Measurements from ENCODE around the gene OBP2B. TPM values are rescaled to one million over a fixed set of nuclear protein-coding genes. Genes with fewer than 3 reads are reported as not detected.

The OBP2B gene
- polyA plus RNA-seq, 1 donor (not counting 4 experiments of a cell fraction or from before 2014, with no cell fraction given), result not detected

DNA sequence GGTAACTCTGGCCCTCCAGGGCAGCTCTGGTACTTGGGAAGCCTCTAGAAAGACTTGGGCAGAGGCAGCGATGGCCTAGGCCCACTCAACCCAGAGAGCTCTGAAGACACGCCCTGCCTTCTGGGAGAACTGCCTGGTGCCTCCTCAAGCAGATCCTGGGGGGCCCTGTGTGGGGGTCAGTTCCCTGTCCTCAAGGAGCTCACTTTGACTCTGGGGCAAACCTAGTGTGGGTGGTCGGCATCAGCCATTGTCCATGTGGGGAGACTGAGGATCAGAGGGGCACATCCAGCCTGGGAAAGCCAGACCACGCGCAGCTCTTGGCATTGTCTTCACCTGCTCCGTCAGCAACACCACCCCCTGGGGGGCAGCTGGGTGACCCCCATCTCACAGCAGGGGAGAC lies 37.9 kb upstream of the OBP2B start:
- H3K4me2 ChIP-seq (ENCODE audit: control insufficient read depth, extremely low read depth, insufficient read depth, low read depth, low read length), result no peak overlapping the region

DNA sequence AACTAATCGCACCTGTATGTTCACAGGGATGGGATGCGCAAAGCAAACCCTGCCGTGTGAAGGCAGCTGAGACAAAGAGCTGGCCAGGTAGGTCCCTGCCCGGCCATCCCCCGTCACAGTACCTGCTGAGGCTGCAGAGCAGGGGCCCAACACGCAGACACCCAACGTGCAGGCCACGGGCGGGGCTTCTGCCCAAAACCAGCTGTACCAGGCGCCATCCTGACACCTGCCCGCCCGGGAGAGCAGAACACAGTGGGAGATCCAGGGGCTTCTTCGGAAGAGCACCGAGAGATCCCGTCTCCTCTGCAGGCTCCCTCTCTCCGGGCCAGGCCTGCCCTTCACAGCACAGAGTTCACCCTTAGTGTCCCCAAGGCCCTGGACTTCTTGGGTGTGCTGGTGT lies 37.5 kb upstream of the OBP2B start:
- Histone ChIP-seq H4K20me1 (ENCODE audit: control insufficient read depth, extremely low read depth, insufficient read depth, low read length) (no peaks in the 10 kb centered on the region), H3K9me1 (ENCODE audit: control insufficient read depth, extremely low read depth, insufficient read depth, low read length) (no peaks in the 10 kb centered on the region), H3K4me2 (ENCODE audit: control insufficient read depth, extremely low read depth, insufficient read depth, low read depth, low read length) (no peak overlapping the region), H3K9me3 (ENCODE audit: control insufficient read depth, low read depth, low read length) (no peaks in the 10 kb centered on the region), H3K9ac (ENCODE audit: control insufficient read depth, extremely low read depth, insufficient read depth, low read length) (no peak overlapping the region), H3K79me2 (ENCODE audit: control insufficient read depth, insufficient read depth, low read length) (no peaks in the 10 kb centered on the region), H2AFZ (ENCODE audit: control insufficient read depth, low read length) (no peak overlapping the region), H3K27me3 (ENCODE audit: control insufficient read depth, extremely low read depth, insufficient read depth, low read length) (peaks cover 10% of the 10 kb centered on the region), H3K4me3 (ENCODE audit: control insufficient read depth in 2 of 3, extremely low read depth in 1 of 3, insufficient read depth in 2 of 3, low read depth in 1 of 3, low read length in 3 of 3) (no peak overlapping the region), H3K36me3 (ENCODE audit: control insufficient read depth in 2 of 2, extremely low read depth in 1 of 2, insufficient read depth in 2 of 2, low read length in 2 of 2) (no peaks in the 10 kb centered on the region), H3K27ac (ENCODE audit: control insufficient read depth, insufficient read depth, low read length) (no peak overlapping the region), H3K4me1 (ENCODE audit: control insufficient read depth, extremely low read depth, insufficient read depth, low read length) (no peaks in the 10 kb centered on the region)
- TF ChIP-seq EZH2 (IDR thresholded peaks at IDR 0.05; ENCODE audit: low read length) (no peak), CTCF (optimal IDR thresholded peaks at IDR 0.05 in 1 of 3, IDR thresholded peaks at IDR 0.05 in 1 of 3, conservative IDR thresholded peaks at IDR 0.05 in 1 of 3; ENCODE audit: extremely low read depth in 1 of 3, insufficient read depth in 2 of 3, low read length in 3 of 3) (no peak)
- dilution Hi-C loops (cut with MboI; ENCODE audit: extremely low pct_ligation_motif_present, low sequenced_read_pairs), result no loop called here
- FAIRE-seq (no peak), DNase-seq (ENCODE audit: low read depth, low spot score) (no peak)

More for the DNA sequence above, 37.9 kb upstream of the OBP2B start:
- H3K4me3 ChIP-seq (ENCODE audit: control insufficient read depth in 2 of 3, extremely low read depth in 1 of 3, insufficient read depth in 2 of 3, low read depth in 1 of 3, low read length in 3 of 3), result no peak overlapping the region
- H3K27me3 ChIP-seq (ENCODE audit: control insufficient read depth, extremely low read depth, insufficient read depth, low read length), result peaks cover 10% of the 10 kb centered on the region
- FAIRE-seq, result no peak
- no peak for DNase-seq (ENCODE audit: low read depth, low spot score)
- H3K9me3 ChIP-seq (ENCODE audit: control insufficient read depth, low read depth, low read length), result no peaks in the 10 kb centered on the region
- no peaks in the 10 kb centered on the region for H3K36me3 ChIP-seq (ENCODE audit: control insufficient read depth in 2 of 2, extremely low read depth in 1 of 2, insufficient read depth in 2 of 2, low read length in 2 of 2)
- dilution Hi-C loops (cut with MboI; ENCODE audit: extremely low pct_ligation_motif_present, low sequenced_read_pairs), result no loop called here
- H3K4me1 ChIP-seq (ENCODE audit: control insufficient read depth, extremely low read depth, insufficient read depth, low read length), result peaks cover 3% of the 10 kb centered on the region
- no peak overlapping the region for H3K9ac ChIP-seq (ENCODE audit: control insufficient read depth, extremely low read depth, insufficient read depth, low read length)
- no peak overlapping the region for H2AFZ ChIP-seq (ENCODE audit: control insufficient read depth, low read length)
- no peaks in the 10 kb centered on the region for H3K79me2 ChIP-seq (ENCODE audit: control insufficient read depth, insufficient read depth, low read length)
- H4K20me1 ChIP-seq (ENCODE audit: control insufficient read depth, extremely low read depth, insufficient read depth, low read length), result no peaks in the 10 kb centered on the region
- TF ChIP-seq CTCF (optimal IDR thresholded peaks at IDR 0.05 in 1 of 3, IDR thresholded peaks at IDR 0.05 in 1 of 3, conservative IDR thresholded peaks at IDR 0.05 in 1 of 3; ENCODE audit: extremely low read depth in 1 of 3, insufficient read depth in 2 of 3, low read length in 3 of 3) (no peak), EZH2 (IDR thresholded peaks at IDR 0.05; ENCODE audit: low read length) (no peak)
- H3K9me1 ChIP-seq (ENCODE audit: control insufficient read depth, extremely low read depth, insufficient read depth, low read length), result no peaks in the 10 kb centered on the region
- no peak overlapping the region for H3K27ac ChIP-seq (ENCODE audit: control insufficient read depth, insufficient read depth, low read length)
